GM19035 (cell line): ENCODE data around the gene SF3B2.
"Not testable (repeated sequence)": the region's sequence is repeated elsewhere in the genome, so short reads cannot be mapped to it uniquely, and the experiment has no call there.

Experiments
- ATAC-seq: cut with Tn5 transposase; IDR thresholded peaks from one replicate; pipeline ENCODE4 v1.9.1; 2021; ENCODE audit not compliant: unreplicated experiment

SF3B2 gene

DNA sequence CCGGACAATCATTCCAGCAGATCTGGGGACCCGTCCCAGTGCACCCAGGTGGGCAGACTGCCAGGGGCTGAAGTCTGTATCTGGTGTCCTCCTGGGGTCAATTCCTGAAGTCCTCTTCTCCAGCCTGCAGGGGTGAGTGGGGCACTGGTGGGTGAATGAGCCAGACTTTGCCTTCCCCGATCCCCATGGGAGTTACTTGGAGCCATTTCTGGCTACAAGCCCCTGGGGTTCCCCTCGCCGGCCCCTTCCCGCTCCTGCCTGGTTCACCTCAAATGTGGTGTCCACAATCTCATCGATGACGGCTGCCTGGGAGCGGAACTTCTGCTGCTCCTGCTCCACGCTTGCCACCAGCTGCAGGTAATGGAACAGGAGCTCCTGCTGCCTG lies 35.4 kb upstream of the SF3B2 start:
- ATAC-seq, result no peak

DNA sequence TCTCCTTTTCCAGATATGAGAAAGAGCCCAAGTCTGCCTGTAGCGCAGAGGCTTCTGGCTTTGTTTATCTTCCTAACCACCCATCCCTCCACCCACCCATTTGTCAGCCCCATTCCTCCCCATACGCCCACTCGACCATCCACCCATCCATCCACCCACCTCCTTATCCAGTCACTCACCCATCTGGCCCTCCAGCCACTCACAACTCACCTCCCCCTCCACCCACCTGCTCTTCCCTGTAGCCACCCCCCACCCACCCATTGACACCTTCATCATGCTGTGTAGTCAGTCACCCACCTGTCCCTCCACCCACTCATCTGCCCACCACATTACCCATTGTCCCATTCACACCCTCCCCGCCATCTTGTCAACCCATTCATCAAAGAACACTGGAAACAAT lies 34.8 kb upstream of the SF3B2 start:
- ATAC-seq, result no peak

DNA sequence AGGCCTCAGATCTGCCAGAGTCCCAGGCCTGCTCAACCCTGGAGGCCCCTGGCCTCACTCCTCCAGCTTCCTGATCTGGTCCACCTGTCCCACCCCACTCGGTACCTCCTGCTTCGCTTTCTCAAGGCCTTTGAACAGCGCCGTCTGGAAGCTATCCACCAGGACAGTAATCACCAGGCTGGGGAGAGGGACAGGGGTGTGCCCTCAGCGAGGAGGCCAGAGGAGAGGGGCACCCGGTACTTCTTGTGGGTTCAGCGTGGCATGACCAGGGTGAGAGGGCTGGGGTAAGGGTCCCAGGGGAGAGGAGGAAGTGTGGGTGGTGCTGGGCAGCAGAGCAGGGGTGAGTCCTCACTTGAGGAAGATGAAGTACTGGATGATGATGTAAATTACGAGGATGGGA lies 32.0 kb upstream of the SF3B2 start:
- ATAC-seq, result no peak

DNA sequence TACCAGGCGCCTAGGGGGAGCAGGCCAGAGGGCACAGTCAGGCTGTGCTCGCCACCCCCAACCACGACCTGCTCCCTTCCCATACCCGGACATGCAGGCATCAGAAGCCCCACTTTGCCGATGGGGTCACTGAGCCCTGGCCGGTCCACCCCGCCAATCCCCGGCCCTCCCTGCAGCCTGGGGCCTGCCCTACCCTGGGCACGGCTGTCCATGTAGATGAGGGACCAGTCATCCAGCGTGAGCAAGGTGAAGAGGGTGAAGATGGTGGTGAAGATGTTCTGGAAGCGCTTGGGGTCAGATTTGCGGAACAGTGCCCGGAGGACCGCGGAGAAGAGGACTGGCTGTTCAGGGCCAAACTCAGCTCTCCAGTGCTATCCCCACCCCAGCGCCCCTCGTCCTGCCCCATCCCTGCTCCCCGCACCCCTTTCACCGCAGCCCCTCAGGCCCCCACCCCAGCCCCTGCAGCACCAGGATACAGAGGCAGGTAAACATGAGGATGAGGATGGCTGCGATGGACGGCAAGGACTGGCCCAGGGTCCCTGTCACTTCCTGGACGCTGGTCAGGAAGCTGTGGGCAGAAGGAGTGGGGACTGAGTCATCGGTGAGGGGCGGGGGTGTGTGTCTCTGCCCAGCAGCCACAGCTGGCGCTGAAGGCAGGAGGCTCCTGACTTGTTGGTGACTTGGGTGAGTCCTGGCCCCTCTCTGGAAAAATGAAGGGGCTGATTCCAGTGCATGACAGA lies 31.4 kb upstream of the SF3B2 start:
- no peak for ATAC-seq

DNA sequence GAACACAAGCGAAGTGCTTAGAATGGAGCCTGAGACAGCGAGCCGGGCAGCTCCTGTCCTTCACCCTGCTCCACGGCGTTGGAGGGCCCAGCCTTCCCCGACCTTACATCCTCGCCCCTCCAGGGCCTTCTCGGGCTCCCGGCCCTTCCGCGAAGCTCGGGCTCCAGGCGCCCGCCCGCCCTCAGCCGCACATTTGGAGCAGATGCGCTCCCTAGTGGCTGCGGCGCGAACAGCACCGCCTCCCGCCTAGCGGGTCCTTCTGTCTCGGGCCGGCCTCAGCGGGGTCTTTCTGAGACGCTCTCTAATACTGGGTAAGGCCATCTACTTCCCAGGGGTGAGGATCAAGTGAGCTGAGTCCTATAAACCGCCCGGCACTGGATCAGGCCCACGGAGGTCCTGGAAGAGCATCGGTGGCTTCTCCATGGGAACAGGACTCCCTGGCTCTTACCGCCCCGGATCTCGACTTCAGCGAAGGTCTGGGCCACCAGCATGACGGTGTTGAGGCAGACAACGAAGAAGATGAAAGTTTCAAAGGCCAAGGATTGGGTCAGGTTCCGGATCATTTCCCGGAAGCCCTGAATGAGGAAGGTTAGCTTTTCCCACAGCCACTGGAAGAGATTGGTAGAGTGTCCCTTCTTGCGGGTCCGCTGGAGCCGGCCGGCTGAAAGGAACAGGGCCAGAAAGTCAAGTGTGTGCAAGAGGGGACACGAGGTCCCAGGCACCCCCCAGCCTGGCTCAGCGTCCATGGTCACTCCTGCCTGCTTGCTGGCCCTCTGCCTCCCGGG lies 29.6 kb upstream of the SF3B2 start:
- no peak for ATAC-seq

DNA sequence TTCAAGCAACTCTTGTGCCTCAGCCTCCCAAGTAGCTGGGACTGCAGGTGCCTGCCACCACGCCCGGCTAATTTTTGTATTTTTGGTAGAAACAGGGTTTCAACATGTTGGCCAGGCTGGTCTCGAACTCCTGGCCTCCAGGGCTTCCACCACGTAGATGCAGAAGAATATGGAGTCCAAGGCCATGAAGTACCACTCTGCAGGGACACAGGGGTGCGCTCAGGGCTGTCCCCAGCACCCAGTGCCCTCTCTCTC lies 29.1 kb upstream of the SF3B2 start:
- ATAC-seq, result not testable (repeated sequence)

DNA sequence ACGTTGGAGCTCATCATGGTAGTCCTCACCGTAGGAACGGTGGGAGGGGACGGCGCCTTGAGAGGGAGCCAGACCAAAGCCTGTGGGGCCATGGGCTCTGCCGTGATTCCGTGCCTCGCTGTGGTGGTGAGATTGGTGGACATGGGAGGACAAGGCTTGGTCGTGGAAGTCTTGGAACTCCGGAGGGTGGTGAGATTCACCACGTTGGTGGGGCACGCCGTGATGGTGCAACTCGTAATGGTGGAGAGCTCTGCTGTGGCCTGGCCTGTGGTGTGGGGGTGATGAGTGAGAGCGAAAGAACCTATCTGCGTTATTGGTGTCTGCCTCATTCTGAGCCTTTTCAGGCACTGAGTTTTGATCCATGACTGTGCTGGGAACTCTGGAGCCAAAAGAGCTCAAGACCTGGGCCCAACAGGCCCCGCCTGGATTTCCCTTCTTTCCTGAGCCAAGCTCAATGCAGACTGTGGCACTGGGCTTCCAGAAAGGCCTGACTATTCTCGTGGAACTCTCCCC lies 26.1 kb upstream of the SF3B2 start, which contains the start of gene CATSPER1:
Gene CATSPER1 (minus strand): TSS at position 463 of the 513 bp plus-strand sequence. CDS start 100 bp downstream, at position 363.
- ATAC-seq, result no peak

DNA sequence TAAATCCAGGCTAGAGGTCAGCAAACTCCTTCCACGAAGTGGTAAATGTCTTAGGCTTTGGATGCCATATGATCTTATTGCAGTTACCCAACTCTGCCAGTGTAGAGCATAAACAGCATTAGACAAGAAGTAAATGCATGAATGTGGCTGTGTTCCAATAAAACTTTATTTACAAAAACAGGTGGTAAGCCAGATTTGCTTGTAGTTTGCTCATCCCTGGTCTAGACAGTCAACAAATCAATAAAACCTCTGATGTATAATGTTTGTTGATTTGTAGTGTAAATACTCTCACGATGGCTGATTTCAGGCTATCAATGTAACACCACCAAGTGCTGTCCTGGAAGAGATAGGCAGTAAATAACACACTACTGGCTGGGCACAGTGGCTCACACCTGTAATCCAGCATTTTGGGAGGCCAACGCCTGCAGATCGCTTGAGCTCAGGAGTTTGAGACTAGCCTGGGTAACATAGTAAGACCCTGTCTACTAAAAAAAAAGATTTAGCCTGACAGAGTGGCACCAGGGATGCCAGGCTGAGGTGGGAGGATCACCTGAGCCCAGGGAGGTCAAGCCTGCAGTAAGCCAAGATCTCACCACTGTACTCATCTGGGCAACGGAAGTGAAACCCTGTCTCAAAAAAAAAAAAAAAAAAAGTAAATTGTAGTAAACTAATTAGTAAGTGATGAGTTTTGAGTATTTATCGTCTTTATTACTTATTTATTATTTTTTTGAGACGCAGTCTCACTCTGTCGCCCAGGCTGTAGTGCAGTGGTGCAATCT lies 19.0 kb upstream of the SF3B2 start:
- ATAC-seq, result no peak

DNA sequence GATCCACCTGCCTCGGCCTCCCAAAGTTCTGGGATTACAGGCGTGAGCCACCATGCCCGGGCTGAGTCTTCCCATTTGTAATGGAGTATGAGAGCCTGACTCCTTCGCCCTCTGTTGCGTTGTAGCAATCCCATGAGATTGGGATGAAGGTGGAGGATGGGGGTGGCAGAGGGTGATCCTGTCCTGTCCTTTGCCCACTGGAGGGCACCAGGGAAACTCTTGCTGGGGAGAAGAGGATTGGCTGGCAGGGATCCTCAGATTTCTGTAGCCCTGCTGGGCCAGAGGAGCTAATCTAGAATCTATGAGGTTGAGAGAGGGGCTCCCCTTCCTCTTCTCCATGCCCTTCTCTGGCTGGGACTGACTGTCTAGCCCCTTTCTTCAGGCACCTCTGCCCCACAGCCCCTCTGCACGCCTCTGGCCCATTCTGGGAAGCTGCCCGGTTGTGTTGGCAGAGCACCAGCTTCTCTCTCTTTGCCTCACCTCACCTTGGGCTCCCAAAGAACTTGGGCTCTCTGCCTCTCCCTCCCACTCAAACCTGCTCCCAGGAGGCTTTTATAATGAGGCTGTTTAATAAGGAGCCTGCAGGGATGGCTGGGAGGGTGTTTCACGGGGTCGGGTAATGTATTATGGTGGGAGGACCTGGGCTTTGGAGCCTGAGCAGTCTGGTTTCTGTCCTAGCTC lies 16.4 kb upstream of the SF3B2 start:
- no peak for ATAC-seq

DNA sequence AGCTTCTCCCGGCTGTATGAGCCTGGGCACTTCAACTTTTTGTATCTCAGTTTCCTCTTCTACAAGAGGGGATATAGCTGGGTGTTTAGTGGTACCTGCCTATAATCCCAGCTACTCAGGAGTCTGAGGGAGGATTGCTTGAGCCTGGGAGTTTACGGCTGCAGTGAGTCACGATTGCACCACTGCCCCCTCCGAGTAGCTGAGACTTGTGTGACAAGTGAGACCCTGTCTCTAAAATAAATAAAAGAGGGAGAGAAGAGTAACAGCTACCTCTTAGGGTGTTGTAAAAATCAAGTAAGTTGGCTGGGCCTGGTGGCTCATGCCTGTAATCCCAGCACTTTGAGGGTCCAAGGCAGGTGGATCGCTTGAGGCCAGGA lies 15.8 kb upstream of the SF3B2 start:
- no peak for ATAC-seq

DNA sequence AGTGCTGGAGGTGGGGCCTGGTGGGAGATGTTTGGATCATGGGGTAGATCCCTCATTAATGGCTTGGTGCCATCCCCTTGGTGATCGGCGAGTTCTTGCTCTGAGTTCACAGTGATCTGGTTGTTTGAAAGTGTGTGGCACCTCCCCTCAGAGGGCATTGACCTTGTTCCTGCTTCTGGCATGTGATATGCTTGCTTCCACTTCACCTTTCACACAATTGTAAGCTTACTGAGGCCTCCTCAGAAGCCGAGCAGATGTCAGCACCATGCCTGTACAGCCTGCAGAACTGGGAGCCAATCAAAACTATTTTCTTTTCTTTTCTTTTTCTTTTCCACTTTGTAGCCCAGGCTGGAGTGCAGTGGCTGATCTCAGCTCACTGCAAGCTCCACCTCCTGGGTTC lies 14.8 kb upstream of the SF3B2 start:
- ATAC-seq, result no peak

DNA sequence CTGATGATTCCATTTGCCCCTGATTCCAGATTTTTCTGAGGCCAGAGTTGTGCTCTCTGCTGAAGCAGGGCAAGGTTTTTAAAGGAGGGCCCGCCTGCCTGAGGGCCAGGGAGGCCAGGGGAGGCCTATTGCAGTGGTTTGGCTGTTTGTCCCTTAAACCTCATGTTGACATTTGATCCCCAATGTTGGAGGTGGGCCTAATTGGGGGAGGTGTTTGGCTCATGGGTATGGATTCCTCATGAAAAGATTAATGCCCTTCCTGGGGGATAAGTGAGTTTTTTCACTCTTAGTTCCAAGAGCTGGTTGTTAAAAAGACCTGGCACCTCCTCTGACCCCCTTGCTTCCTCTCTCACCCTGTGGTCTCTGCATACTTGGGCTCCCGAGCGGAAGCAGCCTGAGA lies 12.4 kb upstream of the SF3B2 start:
- no peak for ATAC-seq

DNA sequence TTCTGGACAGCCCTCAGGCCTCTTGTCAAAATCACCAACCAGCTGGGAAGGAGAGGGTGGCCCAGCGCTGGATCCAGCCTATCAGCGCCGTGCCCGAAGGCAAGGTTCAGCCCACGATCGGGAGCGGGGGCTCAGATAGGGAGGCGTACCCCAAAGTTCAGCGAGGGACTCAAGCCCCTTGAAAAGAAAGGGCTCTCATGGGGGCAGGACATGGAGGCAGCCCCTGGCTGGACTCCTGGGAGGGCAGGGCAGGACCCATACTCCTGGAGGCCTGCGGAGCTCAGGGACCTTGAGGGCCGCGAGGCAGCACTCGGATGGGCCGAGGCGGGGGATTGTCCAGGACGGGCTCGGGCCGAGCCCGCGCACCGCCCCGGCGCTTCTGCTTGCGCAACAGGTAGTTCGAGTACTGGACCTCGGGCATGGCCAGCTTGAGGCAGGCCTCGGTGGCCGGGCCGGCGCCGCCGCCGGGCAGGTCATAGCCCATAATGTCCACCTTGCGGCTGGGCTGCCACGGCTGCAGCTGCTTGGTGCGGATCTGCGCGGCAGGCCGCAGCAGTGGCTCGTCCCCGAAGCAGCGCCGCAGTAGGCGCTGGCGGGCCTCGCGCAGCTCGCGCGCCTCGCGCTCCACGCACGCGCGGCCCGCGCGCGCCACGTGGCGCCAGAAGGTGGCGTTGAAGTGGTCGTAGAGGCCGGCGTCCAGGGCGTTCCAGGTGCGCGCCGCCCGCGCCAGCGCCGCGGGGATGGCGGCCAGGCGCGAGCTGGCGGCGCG lies 9.8 kb upstream of the SF3B2 start:
- ATAC-seq, result no peak

DNA sequence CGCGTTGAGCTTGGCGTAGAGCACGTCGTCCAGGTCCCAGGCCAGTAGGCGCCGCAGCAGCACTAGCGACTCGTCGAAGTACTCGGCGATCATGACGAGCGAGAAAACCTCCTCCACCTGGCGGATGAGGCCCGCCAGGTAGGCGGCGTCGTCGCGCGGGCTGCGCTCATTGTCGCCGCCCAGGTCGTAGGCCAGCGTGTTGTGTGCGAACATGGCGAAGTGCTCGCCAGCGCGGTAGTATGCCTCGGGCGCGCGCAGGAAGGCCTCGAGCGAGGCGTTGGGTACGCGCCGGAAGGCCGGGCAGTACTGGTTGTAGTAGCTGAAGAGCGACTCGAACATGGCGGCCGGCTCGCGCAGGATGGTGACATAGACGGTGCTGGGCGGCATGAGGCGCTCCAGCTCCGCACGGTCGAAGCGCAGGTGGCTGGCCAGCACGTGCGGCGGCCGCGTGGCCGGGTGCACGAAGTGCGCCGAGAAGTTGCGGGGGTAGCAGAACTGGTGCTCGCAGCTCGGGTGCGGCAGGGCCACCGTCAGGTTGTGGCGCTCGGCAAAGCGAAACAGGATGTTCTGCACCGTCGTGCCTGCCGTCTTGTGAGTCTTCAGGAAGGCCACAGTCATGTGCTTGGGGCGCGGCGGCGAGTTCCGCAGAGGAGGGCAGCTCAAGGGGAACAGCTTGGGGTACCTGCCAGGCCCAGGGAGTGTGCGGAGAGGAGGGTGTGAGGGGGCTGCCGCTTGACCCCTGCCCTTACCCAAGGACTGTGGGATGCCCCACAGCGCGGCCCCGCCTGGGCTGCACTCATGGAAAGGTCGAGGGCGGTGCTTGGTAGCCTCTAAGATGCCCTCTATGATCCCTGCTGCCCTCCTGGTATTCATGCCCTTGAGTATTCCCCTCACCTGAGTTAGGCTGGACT lies 8.9 kb upstream of the SF3B2 start:
- no peak for ATAC-seq

DNA sequence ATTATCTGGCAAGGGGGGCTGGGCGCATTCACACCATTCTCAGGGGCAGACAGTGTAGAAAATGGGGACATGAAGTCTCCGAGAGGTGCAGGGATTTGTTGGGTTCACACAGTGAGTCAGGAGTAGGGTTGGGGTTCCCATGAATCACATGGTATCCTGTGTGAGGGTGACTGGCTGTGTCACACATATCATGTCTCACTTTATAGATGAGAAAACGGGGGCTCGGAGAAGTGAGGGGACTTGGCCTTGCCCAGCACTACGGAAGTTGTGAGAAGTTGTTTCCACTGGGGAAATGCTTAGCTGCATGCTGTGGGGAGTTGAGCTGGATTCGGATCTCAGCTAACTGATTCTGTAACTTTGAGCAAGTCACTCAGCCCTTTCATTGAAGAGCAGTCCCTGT lies 7.4 kb upstream of the SF3B2 start:
- no peak for ATAC-seq

DNA sequence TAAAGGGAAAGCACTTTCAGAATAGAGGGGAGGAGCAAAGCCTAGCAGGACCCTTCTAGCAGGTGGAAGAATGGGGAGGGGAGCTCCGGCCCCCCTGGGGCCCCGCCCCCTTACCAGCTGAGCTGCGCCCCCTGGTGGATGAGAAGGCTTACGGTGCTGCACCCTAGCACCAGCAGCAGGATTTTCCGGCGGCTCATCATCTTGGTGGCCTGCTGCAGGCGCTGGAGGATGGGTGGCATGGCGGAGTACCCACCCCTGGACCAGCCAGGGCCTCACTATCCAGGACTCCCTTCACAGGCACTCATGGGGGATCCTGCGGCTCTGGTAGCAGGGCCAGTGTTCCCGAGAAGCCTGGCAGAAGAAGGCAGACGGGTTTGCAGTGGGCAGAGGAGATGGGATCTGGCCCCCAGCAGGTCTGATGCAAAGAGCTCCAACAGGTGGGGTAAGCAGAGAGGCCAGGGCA lies 7.0 kb upstream of the SF3B2 start:
- ATAC-seq, result no peak

DNA sequence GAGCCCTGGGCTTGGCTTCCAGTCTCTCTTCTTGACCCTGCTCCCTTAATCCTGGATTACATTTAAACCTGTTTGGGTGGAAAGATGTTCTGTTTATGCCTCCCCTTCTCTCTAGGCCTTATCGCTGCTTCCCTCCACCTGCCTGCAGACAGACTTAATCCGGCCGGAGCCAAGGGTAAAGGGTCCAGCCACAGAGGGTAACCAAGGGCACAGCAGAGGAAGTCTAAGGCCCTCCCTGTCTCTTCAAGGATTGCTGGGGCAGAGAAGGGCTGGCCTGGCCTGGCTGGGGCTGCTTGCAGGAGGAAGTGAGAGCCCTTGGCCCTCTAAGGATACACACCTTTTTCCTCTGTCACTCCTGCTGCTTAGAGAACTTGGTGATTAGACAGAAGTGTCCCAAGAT lies 5.3 kb upstream of the SF3B2 start:
- no peak for ATAC-seq

DNA sequence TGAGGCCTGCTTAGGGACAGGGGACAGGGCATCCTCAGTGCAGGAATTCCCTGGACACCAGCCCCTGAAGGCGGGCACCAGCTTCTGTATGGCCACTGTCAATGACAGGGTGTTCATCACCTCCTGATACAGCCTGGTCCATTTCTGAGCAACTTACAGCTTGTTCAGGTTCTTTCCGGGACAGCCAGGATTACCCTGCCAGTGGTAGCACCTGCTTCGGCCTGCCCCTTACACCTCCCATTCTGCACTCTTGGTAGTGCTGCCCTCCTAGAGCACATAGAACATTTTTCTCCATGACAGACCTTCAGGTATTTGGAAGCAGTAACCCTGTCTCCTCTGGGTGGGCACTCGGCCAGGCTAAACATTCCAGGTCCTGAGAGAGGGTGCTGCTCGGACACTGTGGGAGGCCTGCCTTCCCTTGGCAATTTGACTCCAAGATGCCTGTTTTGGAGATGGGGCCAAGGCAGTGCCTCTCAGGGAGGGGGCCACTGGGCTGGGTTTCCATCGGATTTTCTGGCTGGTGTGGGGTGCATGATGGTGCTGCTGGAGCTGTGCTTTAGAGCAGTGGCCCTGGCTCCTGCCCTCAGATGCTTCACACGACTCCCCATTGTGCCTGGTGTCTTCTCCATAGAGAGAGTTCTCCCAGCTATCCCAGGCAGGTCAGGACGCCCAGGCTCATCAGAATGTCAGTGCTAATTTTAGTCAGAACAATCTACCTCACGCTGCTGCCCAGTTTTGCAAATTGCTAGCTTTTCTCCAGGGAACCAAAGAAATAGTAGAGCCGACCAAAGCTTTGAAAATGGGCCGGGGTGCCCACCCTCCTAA lies 4.4 kb upstream of the SF3B2 start:
- ATAC-seq, result no peak
